Activated CD4-positive, alpha-beta T cell treated with anti-CD3 and anti-CD28 coated beads for 24 hours (primary cell): ENCODE measurements around the gene ABCC12.
A peak's percentile ranks its signal among the peaks of the same experiment; 100 is the strongest.

Experiments used
- DNase-seq, 2 donors: peaks; one replicate each; pipeline ENCODE4 v3.0.0-alpha.2; 2020; ENCODE audit warnings: low read depth in 2 of 2

The ABCC12 gene

DNA sequence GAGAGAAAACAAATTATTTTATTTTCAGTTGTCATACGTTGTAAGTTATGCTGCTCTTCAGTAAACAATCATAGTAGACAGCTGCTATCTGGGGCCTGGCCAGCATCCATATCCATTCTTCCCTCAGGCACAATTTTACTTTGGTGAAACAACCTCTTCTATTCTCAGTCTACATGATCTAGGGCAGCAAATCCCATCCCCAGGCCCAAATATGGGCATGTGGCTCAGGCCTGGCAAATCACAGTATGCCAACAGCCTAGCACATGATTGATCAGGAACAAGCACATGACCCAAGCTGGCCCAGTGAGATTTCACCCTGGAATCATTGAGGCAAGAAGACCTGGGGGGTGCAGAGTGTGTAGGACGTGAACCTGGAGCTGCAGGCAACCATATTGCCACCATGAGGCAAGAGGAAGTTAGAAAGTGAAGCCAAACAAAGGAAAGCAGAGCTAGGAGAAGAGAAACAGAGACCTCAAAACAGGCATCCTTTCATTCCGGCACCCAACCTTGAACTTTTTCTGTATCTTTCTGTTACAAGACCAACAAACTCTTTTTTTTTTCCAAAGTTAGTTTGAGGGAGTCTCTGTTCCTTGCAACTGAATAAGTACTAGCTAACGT lies 10.3 kb upstream of the ABCC12 start:
- no peak for DNase-seq

GRCh38 chr16:48164907-48165715 lies 9.3 kb upstream of the ABCC12 start:
- DNase-seq: peak; percentile 56 to 62

DNA sequence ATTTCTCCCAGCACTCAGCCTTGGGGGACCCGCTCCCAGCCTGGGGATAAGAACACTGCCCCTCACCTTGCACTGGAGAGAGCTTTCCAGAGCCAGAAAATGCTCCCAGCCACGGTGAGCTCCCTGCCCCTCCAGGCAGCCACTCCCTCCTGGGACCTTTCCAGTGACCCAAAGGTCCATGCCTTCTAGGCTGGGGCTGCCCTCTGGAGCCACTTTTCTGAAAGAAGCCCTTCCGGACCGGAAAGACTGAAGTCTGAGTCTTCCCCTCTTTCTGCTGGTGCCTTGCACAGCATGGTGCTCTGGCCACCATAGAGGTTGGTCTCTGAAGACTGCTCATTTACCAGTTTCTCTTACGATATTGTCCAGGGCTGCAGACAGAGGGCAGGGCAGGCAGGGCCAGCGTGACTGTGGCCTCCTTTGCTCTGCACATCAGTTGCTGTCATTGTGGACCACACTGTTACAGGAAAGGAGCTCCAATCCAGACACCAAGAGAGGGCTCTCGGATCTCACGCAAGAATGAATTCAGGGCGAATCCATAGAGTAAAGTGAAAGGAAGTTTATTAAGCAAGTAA lies 7.1 kb upstream of the ABCC12 start:
- no peak for DNase-seq

DNA sequence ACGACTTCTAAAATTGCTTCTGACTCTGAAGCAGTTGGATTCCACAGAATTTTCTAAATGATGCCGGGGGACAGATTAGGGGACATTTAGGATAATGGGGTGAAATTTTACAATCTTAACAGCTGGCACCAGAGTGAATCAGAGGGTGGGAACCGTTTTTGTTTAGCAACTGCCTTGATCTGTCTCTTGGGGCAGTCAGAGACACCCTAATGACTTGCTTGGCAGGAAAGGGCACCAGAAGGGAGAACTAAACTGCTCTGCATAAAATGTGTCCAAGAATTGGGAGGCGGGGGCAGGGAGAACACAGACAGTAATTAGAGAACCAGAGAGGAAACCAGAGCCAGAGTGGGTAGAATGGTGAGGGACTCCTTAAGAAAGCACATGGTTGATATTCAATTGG lies 6.1 kb upstream of the ABCC12 start:
- DNase-seq: no peak

GRCh38 chr16:48160575-48160974 lies 4.8 kb upstream of the ABCC12 start:
- DNase-seq: no peak

GRCh38 chr16:48158296-48158695 lies 2.5 kb upstream of the ABCC12 start:
- peak; percentile 2 to 38 for DNase-seq

GRCh38 chr16:48157794-48158193 lies 2.0 kb upstream of the ABCC12 start:
- DNase-seq: no peak

DNA sequence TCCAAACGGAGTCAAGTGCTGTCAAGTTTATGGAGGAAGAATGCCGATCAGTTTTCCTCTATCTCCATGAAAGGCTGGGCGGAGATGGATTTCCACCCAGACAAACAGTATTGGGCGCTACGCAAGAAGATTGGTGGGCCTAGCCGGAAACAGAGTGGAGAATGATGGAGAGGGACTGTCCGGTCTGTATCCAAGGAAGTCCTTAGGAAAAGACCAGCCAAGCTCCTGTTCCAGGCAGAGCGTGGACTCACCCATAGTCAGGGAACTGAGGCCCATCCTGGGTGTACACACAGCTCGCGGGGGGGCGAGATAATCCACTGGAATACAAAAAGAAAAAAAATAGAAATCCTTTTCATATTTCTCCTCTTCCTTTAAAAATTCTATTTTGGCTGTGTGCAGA lies 1.5 kb upstream of the ABCC12 start:
- DNase-seq: no peak

DNA sequence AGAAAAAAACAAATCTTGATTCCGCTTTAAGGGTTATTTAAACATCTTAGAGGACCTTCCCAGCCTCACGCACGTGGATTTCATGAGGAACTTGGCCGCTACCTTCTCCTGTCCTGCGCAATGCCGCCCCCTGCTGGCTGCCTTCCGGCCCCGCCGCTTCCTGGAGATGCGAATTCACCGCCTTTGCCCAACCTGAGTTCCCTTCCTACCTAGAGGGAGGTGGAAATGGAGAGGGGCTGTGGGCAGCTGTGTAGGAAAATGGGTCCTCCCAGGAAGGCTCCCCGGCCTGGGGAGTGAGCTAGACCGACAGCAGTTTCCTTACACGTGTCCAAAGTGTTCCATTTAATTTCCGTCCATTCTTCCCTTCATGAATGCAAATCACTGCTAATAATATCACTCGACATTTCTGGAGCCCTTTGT lies 1.0 kb upstream of the ABCC12 start:
- DNase-seq: peak; percentile 88 to 89

DNA sequence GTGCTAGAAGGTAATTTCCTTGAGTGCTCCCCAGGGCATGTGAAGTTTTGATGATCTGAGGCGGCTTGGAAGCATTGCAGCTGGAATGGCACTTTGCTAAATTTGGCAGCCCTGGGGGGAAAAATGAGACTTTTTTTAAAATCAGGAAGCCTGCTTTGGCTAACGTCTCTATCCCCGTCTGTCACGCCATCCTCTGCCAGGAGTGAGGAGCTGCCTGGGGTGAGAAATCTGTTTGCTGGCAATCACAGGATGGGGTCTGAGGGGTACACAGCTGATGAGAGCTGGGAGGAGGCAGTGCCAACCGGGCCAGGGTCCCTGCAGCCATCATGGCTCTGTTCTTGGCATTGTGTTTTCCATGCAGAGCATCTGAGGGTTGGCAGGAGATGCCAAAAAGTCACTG lies 2.0 kb downstream of the ABCC12 start:
- no peak for DNase-seq

DNA sequence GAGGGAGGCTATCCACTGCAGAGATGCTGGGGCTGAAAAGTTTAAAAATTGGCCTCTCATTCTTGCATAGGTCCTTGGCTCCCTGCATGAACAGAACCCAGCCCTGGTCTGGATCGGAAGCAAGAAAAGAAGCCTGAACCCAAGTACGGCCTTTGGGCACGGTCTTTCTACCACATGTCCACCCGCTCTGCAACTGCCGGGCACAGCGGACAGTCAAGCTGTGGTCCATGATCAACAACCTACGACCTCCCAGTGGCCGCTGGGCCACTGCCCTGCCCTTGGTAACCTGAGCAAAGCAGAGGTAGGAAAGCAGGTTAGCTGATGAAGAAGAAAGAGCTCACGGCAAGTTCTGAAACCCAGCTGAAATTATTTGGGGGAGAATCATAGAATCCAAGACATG lies 3.6 kb downstream of the ABCC12 start:
- no peak for DNase-seq

GRCh38 chr16:48150707-48151106 lies 5.1 kb downstream of the ABCC12 start:
- no peak for DNase-seq

DNA sequence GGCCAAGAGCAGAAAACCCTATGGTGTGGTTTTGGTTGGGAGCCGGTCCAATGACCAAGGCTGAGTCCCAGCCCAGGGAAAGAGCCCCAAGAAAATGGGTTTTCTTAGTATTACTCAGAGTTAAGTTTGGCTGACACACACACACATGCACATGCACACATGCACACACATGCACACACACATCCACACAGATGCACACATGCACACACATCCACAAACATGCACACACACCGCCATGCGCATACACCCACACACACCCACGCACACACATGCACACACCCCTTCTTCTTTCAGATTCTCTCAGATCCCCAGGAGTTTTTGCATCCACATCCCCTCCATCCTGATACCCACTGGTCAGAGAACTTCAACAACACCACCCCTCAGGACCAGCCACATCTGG lies 9.1 kb downstream of the ABCC12 start:
- DNase-seq: no peak

DNA sequence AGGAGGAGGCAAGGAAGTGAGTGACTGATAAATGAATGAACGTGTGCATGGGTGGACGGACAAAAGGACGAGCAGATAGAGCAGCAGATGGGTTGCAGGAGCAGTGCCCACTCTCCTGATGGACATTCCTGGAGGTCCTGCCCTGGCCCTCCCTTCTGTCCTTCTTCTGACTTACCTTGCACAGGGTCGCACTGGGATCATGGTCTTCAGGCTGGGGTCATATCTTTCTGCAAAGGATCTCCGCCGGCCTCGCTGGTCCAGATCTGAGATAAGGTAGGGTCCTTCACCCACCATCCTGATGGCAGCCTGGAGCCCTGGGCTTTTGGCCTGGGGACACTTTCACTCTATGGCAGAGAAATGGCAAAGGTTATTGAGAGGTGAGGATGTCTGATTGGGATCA lies 9.7 kb downstream of the ABCC12 start:
- DNase-seq: no peak

DNA sequence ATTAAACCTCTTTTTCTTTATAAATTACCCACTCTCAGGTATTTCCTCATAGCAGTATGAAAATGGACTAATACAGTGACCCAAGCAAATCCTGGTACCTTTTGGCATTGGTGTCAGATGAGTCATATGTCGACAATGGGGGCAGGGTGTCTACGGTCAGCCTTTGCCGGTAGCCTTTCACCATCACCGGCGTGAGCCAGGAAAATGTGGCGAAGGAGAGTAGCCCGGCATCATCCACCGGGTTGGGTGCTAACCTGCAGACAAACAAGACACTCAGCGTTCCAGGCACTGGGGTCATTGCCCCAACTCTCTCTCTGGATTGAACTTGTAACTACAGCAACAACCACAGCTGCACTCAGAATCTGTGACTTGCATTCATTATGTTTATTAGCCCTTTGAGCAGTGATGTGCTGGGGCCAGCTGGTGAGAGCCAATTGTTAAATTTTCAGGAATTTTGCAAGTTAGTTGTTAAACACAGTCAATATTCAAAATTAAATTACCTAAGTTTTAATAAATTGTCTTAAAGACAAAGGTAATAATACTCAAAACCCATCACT lies 11.9 kb downstream of the ABCC12 start:
- no peak for DNase-seq

DNA sequence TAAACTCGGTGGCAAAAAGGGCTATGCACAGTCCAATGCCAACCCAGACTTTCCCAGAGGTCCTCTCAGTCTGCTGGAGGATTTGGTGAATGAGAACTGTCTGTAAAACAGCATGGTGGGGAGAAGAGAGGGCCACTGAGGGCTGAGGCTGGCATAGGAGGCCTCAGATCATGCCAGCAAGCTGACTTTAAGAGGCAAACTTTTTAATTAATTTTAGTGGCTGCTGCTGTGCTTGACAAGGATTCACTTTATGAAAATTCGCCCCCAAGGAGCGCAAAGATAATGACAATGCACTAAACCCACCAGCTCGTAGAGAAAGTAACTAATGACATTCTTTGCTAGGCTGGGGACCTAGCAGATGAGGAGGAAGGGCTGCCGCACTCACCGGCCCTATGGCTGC lies 15.0 kb downstream of the ABCC12 start:
- no peak for DNase-seq

- no peak for DNase-seq
These were observed 16.3 kb downstream of the ABCC12 start for GRCh38 chr16:48139517-48139916.

DNA sequence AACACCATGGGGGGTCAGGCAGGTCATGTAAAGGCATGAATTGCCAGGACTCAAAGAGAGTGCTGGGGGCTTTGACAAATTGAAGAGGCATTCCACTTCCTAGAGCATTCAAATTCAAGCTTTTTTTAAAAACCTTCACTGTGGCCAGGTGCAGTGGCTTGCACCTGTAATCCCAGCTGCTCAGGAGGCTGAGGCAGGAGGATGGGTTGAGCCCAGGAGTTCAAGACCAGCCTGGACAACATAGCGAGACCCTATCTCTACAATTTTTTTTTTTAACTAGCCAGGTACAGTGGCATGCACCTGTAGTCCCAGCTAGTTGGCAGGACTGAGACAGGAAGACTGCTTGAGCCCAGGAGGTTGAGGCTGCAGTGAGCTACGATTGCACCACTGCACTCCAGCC lies 17.2 kb downstream of the ABCC12 start:
- no peak for DNase-seq

DNA sequence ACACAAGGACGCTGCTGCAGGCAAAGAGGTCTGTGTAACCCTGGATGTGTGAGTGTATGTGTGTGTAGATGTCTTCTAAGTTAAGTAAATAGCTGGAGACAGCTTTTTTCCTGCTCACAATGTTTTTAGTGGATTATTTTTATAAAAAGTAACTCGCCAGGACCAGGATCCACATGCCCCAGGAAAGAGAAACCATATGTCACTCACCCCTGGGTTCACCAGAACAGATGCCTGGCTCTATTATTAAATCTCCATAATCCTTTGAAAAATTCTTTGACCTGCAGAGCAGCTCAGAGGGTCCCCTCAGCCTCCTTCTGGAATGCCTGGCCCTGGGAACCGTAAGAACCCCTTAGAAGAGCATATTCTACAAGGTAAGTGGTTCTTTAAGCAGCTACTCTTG lies 18.0 kb downstream of the ABCC12 start:
- DNase-seq: no peak

DNA sequence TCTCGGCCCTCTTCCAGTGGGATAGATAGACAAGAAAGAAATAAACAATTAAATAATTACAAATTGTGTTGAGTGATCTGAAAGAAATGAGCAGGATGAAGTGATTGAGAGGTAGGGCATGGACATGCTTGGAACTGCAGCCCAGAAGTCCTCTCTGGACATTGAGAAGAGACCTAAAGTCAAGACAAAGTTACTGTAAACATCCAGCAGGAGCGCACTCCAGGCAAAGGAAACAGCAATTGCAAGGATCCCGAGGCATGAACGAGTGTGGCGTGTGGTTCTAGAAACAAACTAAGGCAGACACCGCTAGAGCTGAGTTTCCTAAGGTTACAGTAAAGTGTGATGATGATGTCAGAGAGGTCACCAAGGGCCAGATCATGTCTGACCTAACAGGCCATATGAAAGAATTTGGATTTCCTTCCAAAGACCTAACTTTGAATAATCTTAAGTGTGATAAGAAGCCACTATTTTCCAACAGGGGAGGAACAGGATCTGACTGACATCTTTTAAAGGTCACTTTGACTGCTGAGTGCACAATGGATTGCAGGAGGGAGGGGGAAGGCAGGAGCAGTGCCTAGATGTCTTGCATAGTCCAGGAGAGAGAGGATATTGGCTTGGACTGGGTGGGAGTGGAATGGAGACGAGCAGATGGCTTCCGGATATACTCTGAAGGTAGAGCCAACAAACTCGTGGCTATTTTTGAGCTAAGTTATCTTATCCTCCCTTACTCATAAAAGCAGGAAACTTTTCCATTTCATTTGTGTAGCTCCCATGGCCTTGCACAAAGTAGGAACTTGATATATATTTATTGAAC lies 19.0 kb downstream of the ABCC12 start:
- no peak for DNase-seq

GRCh38 chr16:48133455-48134211 lies 22.2 kb downstream of the ABCC12 start:
- no peak for DNase-seq
